Islet of Langerhans (tissue), 1 donor: ENCODE results near the gene ZNF598.

Experiments used
- FAIRE-seq: peaks from one replicate; lab custom pipeline; 2011; peaks lifted over from hg19 to GRCh38; lab: Jason Lieb, UNC

ZNF598 gene

DNA sequence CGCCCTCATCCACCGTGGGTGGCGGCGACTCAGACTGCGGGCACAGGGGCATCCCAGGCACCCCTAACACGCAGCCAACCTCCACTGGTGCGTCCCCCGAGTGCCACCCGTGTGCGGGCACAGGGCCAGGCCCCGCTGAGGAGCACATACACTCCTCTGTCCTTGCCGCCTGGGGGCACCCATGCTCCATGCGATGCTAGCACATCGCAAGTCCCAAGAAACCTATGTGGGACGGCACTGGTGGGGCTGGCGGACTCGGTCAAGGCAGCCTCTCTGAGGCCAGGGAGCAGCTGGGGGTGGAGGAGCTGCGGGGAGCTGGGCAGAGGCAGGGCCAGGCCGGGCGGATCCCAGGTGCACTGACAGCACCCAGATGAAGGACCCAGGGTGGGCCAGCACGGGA, 4.0 kb downstream of the ZNF598 start:
- FAIRE-seq, result no peak

DNA sequence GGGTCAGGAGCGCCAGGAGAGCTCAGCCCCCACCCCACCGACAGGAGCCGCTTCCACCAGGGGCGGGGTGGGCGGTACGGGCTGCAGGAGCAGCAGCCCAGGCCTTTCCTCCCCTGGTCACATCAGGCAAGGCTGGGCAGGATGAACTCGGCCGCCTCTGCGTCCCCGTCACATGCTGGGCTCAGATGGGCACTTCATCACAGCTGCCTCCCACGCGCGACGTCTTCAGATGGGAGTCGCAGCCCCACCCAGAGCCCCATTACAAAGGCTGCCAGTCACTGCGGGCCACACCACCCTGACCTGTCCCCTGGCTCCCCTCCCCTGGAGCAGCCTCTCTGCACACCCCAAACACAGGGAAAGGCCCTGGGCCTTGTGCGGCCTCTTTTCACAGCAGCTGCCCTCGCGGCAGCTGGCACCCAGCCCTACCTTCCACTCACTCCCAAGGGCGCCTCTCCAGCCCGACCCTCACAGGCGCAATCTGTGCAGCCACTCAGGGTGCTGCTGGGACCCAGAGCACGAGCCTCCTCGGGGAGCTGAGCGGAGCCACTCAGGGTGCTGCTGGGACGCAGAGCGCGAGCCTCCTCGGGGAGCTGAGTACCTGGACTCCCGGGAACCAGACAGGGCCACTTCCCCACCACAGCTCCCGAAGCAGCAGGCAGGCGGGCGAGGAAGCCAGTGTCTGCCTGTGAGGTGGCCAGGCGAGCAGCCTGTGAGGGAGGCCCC, 4.7 kb downstream of the ZNF598 start:
- FAIRE-seq, result no peak

- FAIRE-seq, result no peak
These were observed 5.6 kb downstream of the ZNF598 start for GRCh38 chr16:2003827-2004641.

GRCh38 chr16:2003231-2003826, 6.3 kb downstream of the ZNF598 start:
- FAIRE-seq, result no peak

DNA sequence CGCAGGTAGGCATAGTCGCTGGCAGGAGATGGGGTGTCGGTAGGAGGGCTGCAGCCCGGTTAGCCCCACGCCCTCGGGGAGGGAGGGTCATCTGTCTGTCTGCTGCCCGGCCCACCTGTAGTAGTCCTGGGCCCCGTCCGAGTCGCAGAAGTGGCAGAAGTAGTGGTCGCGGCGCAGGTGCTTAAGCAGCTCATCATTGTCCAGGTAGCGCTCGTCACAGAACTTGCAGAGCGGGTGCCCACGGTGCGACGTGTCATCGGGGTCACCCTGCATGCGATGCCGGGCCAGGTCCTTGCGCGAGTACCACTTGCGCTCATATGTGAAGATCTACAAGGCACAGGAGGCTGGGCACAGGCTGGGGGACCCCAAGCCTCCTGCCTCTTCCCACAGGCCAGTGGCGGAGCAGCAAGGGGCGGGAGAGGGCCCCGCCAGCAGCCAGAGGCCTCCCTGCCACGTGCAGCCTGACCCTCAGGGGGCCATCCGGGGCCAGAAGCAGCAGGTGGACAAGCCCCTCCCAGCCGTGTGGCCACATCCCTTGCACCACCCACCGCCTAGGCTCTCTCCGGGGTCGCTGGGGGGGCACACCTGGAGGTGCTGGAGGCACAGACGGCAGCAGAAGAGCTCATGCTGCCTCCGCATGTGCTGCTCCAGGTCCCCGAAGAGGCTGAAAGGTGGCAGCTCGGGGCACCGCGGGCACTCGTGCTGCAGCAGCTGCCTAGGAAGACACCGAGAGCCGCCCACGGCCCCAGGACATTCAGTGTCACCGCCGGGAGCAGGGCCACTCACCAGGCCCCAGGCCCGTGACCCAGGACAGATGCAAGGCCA, 7.0 kb downstream of the ZNF598 start:
- FAIRE-seq, result no peak

GRCh38 chr16:2001456-2002355, 7.9 kb downstream of the ZNF598 start:
- FAIRE-seq, result no peak

DNA sequence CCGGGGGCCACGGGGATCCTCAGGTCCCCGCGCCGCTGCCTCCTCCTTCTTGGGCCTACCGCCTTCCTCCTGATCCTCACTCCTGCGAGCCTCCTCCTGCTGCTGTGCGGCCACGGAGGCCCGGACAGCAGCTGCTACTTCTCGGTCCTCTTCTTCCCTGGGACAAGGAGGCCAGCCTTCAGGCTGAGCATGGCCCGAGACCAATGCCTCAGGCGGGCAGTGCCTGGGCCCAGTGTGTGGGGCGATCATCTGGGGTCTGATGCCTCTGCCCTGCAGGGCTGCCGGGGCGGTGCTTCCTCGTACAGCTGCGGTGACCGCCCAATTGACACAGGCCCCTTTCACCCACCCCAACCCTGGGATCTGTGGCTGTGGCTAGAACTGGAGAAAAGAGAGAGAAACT, 8.6 kb downstream of the ZNF598 start:
- no peak for FAIRE-seq

DNA sequence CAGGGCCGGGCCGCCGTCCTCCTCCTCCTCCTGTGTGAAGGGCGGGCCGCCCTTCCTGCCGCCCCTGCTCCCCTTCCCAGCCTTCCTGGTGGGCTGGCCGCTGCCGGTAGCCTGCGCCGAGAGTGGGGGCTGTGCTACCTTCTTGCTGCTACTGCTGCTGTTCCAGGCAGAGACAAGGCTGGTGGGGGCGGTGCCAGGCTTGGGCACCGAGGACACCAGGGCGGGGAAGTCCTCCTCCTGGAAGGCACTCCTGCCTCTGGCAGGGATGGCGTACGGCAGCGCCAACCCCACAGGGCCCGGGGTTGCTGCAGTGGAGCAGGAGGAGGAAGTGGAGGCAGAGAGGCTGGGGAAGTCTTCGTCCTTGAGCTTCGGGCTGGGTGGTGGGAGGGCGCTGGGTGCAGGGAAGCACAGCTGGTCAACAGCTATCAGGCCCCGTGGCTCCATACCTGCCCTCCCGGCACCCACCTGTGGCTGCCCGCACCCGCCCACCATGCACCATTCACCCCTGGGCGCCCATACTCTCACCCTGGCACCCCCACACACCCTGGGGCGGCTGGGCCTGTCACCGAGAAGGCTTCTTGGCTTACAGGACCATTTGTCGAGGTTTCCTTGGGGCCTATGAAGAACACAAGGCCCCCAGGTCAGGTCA, 9.6 kb downstream of the ZNF598 start:
- FAIRE-seq, result no peak

- FAIRE-seq, result no peak
These were observed 10.5 kb downstream of the ZNF598 start for GRCh38 chr16:1998852-1999801.

DNA sequence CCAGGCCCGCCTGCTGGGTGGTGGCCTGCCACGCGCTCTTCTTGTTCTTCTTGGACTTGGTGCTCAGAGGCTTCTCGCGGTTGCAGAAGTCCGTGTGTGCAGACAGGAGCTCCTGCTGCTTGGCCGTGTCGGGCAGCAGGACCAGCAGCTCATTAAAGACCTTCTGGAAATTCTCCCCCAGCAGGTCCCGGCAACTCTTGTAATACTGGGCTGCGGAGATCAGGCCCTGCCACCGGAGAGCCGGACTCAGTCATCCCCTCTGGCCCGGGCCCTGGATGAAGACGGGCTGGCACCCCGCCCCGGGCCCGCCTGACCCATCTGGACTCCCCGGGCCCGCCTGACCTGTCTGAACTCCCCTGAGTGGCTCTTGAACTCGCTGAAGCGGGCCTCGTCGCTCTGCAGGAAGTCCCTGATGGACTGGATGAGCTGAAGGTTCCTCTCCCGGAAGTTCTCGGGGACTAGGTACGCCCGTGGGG, 11.2 kb downstream of the ZNF598 start:
- no peak for FAIRE-seq

DNA sequence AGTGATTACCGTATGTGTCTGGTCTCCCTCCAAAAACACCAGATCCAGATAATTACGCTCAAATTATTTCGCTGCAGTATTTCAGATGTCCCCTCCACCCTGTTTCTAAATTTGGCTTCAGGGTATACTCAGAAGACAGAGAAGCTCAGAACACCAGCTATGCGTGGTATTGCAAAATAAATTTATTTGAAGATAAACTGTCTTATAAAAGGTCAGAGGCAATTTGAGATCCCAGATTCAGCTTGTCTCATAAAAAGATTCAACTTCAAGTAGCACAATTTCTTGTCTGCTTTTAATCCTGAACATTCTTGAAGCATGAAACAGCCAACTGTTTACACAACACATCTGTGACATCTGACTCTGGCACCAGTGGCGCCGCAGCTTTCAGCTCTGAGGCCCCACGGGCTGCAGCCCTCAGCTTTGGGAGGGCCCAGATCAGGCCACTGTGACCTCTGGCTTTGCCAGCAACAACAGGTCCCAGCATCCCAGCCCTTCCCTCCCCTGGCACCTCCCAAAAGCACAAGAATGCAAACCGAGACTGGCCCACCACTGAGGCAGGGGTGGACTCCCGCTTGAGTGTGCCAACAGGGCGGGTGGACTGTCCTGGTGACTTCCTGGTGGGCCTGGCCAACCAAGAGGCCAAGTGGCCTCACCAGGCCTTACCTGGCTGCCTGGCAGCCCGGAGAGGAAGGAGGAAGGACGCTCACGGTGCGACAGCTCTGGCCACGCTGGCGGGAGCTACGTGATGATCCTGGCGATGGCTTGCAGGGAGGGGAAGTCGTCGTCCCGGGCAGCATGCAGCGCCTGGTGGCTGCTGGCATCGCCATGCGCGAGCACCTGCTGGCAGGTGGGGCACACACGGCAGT, 11.9 kb downstream of the ZNF598 start:
- FAIRE-seq, result no peak

- no peak for FAIRE-seq
These were observed 15.9 kb downstream of the ZNF598 start for GRCh38 chr16:1993731-1994131.

GRCh38 chr16:1992704-1993317, 16.8 kb downstream of the ZNF598 start:
- no peak for FAIRE-seq

DNA sequence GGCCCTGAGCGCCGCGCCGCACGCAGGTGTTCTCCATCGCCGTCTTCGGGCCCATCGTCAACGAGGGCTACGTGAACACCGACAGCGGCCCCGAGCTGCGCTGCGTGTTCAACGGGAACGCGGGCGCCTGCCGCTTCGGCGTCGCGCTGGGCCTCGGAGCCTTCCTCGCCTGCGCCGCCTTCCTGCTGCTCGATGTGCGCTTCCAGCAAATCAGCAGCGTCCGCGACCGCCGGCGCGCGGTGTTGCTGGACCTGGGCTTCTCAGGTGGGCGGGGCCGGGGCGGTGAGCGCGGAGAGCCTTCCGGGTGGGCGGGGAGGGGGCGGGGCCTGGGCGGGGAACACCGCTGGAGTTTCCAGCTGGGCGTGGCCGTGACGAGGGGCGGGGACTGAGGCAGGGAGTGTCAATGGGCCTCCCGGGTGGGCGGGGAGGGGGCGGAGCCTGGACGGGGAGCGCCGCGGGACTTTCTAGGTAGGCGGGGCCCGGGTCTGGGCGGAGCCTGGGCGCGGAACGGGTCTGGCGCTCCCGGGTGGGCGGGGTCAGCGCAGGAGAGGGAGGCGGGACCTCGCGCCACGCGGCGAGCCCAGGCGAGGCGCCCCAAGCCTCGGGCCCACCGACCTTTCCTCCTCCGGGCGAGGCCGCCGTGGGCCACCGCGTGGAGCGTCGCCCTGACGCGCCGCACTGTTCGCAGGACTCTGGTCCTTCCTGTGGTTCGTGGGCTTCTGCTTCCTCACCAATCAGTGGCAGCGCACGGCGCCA, 17.5 kb downstream of the ZNF598 start:
- no peak for FAIRE-seq

GRCh38 chr16:1991588-1991947, 18.1 kb downstream of the ZNF598 start:
- no peak for FAIRE-seq

GRCh38 chr16:1991135-1991551, 18.5 kb downstream of the ZNF598 start:
- no peak for FAIRE-seq

DNA sequence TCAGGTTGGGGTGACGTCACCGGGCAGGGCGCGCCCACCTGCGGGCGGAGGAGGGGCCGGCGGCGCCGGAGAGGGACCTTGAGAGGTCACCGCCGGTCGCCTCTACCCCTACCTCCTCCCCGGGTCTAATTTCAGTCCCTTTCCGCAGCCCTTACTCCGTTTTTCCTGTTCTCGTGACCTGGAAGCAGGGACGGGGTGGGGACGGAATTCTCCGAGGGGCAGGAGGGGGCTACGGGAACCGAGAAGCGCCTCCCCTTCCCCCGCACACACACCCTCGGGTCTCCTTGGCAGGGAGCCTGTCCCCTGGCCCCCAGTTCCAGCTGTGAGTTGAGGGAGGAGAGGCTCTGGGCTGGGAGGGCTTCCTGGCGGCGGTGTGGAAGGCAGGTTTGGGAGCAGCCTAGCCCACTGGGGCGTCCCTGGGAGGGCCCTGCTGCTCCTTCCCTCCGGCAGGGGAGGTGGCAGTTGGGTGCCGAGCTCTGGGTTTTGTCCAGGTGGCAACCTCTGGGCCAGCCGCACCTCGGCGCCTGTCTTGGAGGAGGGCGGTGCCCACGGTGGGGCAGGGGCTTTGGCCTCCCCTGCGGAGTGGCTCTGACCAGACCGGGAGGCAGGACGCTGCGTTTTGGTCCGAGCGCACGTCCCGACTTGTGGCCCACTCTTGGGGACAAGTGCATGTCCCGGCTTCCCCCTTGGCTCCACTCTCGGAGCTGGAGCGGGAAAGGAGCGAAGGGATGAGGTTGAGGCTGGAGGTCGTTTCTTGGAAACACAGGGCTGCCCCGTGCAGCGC, 19.1 kb downstream of the ZNF598 start:
- no peak for FAIRE-seq
